NCI-H1930 (cell line): ENCODE data around the gene LIPH.
"Not testable (repeated sequence)": the region's sequence is repeated elsewhere in the genome, so short reads cannot be mapped to it uniquely, and the experiment has no call there.

Experiments used
- DNase-seq, 2 experiments: peaks; one replicate each; lab custom pipeline; 2025; lab: John Stamatoyannopoulos, UW

The LIPH gene

GRCh38 chr3:185486394-185486793 lies 66.0 kb downstream of the LIPH start:
- no peak for DNase-seq

- DNase-seq = peak in 1 of 2 experiments; percentile 18
These were observed 68.1 kb downstream of the LIPH start for GRCh38 chr3:185484296-185484695.

GRCh38 chr3:185479373-185479945 lies 72.9 kb downstream of the LIPH start:
- no peak for DNase-seq

GRCh38 chr3:185477316-185477715 lies 75.1 kb downstream of the LIPH start:
- no peak for DNase-seq

- DNase-seq = not testable (repeated sequence)
These were observed 77.5 kb downstream of the LIPH start for GRCh38 chr3:185474922-185475321.

- no peak for DNase-seq
These were observed 79.0 kb downstream of the LIPH start for GRCh38 chr3:185473290-185473815.

GRCh38 chr3:185470323-185470722 lies 82.1 kb downstream of the LIPH start:
- no peak for DNase-seq

GRCh38 chr3:185469542-185469941 lies 82.8 kb downstream of the LIPH start:
- no peak for DNase-seq

- DNase-seq = not testable (repeated sequence)
These were observed 86.3 kb downstream of the LIPH start for GRCh38 chr3:185466123-185466522.

- DNase-seq = no peak
These were observed 86.9 kb downstream of the LIPH start for GRCh38 chr3:185465471-185465870.

- DNase-seq = no peak
These were observed 91.6 kb downstream of the LIPH start for GRCh38 chr3:185460719-185461350.

- no peak for DNase-seq
These were observed 92.1 kb downstream of the LIPH start for GRCh38 chr3:185460309-185460708.

GRCh38 chr3:185457376-185457775 lies 95.0 kb downstream of the LIPH start:
- DNase-seq = no peak
